PC-9 (cell line): Measurements from ENCODE around the gene KPNA4. TPM values are rescaled to one million over a fixed set of nuclear protein-coding genes. Genes with fewer than 3 reads are reported as not detected.

ENCODE experiments used
- BruUV-seq: library from RNA; stranded (reverse); fragments of 400-500 nt; replicated peaks from 2 replicates; lab custom pipeline; 2021; lab: Mats Ljungman, UMichigan
- CTCF ChIA-PET: fragments of 300-600 bp; sonication (Branson Sonifier 250); formaldehyde crosslinking; loops from one replicate; lab custom pipeline; 2022; ENCODE audit warnings: antibody characterized with exemption; lab: Charles Lee
- POLR2A ChIA-PET: fragments of 300-600 bp; sonication (Branson Sonifier 250); formaldehyde crosslinking; loops from one replicate; lab custom pipeline; 2022; ENCODE audit warnings: antibody characterized with exemption; ENCODE audit not compliant: unreplicated experiment; lab: Charles Lee
- DNase-seq, 2 experiments: peaks; one replicate each; pipeline versions ENCODE4 v3.0.0 to v3.0.0-alpha.2; 2015 to 2022; ENCODE audit warnings: mixed read lengths in 1 of 2
- H2AFZ ChIP-seq: fragments of 200-600 bp; sonication (generic); 2 replicates; pipeline ENCODE4 v1.8.1; 2017; ENCODE audit warnings: antibody characterized with exemption
- H3F3A ChIP-seq: fragments of 200-600 bp; sonication (generic); 2 replicates; pipeline ENCODE4 v1.8.1; 2017; ENCODE audit warnings: antibody characterized with exemption, mild to moderate bottlenecking, low read depth; ENCODE audit not compliant: insufficient read depth
- H3K27ac ChIP-seq: fragments of 200-600 bp; sonication (generic); 2 replicates; pipeline ENCODE4 v1.6.1; 2016; ENCODE audit warnings: mixed run types
- H3K27me3 ChIP-seq: fragments of 200-600 bp; sonication (generic); 2 replicates; pipeline ENCODE4 v1.6.1; 2016; ENCODE audit warnings: low read depth, mixed run types; ENCODE audit not compliant: insufficient read depth
- H3K36me3 ChIP-seq: fragments of 200-600 bp; sonication (generic); 2 replicates; pipeline ENCODE4 v1.6.1; 2016; ENCODE audit warnings: low read depth, mixed run types
- H3K4me1 ChIP-seq: fragments of 200-600 bp; sonication (generic); replicated peaks from 2 replicates; pipeline ENCODE4 v1.6.1; 2016; ENCODE audit warnings: mixed run types; ENCODE audit not compliant: insufficient read depth
- H3K4me2 ChIP-seq: fragments of 200-600 bp; sonication (generic); 2 replicates; pipeline ENCODE4 v1.6.1; 2017; ENCODE audit warnings: mixed run types
- H3K4me3 ChIP-seq: fragments of 200-600 bp; sonication (generic); 2 replicates; pipeline ENCODE4 v1.6.1; 2016; ENCODE audit warnings: mixed run types
- H3K79me2 ChIP-seq: fragments of 200-600 bp; sonication (generic); 2 replicates; pipeline ENCODE4 v1.6.1; 2017; ENCODE audit warnings: low read depth, mixed run types
- H3K9me2 ChIP-seq: fragments of 200-600 bp; sonication (generic); 2 replicates; pipeline ENCODE4 v1.8.1; 2017; ENCODE audit warnings: mild to moderate bottlenecking; ENCODE audit not compliant: insufficient read depth
- H3K9me3 ChIP-seq: fragments of 200-600 bp; sonication (generic); 2 replicates; pipeline ENCODE4 v1.8.1; 2016; ENCODE audit warnings: low read depth; ENCODE audit not compliant: insufficient read depth
- H4K20me1 ChIP-seq: fragments of 200-600 bp; sonication (generic); 2 replicates; pipeline ENCODE4 v1.8.1; 2017; ENCODE audit not compliant: insufficient read depth
- EZH2 ChIP-seq: fragments of 200-600 bp; sonication (generic); IDR thresholded peaks from 2 replicates; pipeline ENCODE4 v1.8.0; 2017; ENCODE audit warnings: antibody characterized with exemption, low read depth
- intact Hi-C: fragments of 100-400 bp; cut with micrococcal nuclease; formaldehyde crosslinking; loops from one replicate; pipeline ENCODE4 v1.10.0; 2022; ENCODE audit not compliant: unreplicated experiment
- total RNA-seq: library from RNA; stranded (reverse); gene quantifications from 2 replicates; pipeline ENCODE4 v1.2.3, GENCODE V29; 2021
- TF ChIP-seq, protein P1 (sequence below): fragments of 200-600 bp; sonication (generic); conservative IDR thresholded peaks from 2 replicates; pipeline ENCODE4 v1.6.1; 2017; ENCODE audit warnings: mixed run types, antibody characterized with exemption, mild to moderate bottlenecking, moderate library complexity

The KPNA4 gene
- total RNA-seq, 1 experiment from 2014 or later: 61.0 TPM

DNA sequence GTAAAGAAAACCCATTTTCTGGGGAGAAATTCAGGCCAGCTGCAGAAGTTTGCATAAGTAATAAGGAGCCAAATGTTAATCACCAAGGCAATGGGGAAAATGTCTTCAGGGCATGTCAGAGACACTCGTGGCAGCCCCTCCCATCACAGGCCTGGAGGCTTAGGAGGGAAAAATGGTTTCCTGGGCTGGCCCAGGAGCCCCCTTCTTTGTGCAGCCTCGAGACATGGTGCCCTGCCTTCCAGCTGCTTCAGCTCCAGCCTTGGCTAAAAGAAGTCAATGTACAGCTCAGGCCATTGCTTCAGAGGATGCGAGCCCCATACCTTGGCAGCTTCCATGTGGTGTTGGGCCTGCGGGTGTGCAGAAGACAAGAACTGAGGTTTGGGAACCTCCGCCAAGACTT lies 95.2 kb downstream of the KPNA4 start:
- no TSS peak for BruUV-seq
- Histone ChIP-seq H3K9me2 (0 out of 2 replicates have a peak, but pooled peaks cover 3% of the 10 kb centered on the region), H3F3A (no peaks in the 10 kb centered on the region), H3K4me1 (no peaks in the 10 kb centered on the region; the same call in 1 of the 2 replicates), H3K36me3 (no peaks in the 10 kb centered on the region), H3K9me3 (peaks cover 6% of the 10 kb centered on the region; the same call in 1 of the 2 replicates), H4K20me1 (no peaks in the 10 kb centered on the region), H2AFZ (no peak overlapping the region), H3K4me2 (no peak overlapping the region), H3K79me2 (no peaks in the 10 kb centered on the region), H3K4me3 (no peak overlapping the region), H3K27me3 (no peaks in the 10 kb centered on the region), H3K27ac (no peak overlapping the region)
- intact Hi-C loops: no loop called here
- ChIA-PET POLR2A (no interaction called here), CTCF (no interaction called here)
- TF ChIP-seq, protein P1, sequence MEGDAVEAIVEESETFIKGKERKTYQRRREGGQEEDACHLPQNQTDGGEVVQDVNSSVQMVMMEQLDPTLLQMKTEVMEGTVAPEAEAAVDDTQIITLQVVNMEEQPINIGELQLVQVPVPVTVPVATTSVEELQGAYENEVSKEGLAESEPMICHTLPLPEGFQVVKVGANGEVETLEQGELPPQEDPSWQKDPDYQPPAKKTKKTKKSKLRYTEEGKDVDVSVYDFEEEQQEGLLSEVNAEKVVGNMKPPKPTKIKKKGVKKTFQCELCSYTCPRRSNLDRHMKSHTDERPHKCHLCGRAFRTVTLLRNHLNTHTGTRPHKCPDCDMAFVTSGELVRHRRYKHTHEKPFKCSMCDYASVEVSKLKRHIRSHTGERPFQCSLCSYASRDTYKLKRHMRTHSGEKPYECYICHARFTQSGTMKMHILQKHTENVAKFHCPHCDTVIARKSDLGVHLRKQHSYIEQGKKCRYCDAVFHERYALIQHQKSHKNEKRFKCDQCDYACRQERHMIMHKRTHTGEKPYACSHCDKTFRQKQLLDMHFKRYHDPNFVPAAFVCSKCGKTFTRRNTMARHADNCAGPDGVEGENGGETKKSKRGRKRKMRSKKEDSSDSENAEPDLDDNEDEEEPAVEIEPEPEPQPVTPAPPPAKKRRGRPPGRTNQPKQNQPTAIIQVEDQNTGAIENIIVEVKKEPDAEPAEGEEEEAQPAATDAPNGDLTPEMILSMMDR: no peak
- TF ChIP-seq EZH2: no peak
- DNase-seq: no peak

GRCh38 chr3:160464971-160465370 lies 100.4 kb downstream of the KPNA4 start:
- Histone ChIP-seq H3K79me2 (no peaks in the 10 kb centered on the region), H3K4me2 (no peak overlapping the region), H3K27ac (no peak overlapping the region), H3K36me3 (no peaks in the 10 kb centered on the region), H2AFZ (no peak overlapping the region), H3K27me3 (no peaks in the 10 kb centered on the region), H3K4me1 (no peaks in the 10 kb centered on the region), H3K4me3 (no peak overlapping the region), H3K9me2 (no peaks in the 10 kb centered on the region), H3K9me3 (no peaks in the 10 kb centered on the region), H3F3A (no peaks in the 10 kb centered on the region), H4K20me1 (no peaks in the 10 kb centered on the region)
- no peak for DNase-seq
- BruUV-seq: no TSS peak
- TF ChIP-seq EZH2: no peak
- TF ChIP-seq, protein P1: no peak
- CTCF ChIA-PET: interaction anchor here (0.6 kb wide), 1 partner anchor 529 kb away, joined by 3 read pairs; no protein-coding TSS in a partner anchor
- POLR2A ChIA-PET: no interaction called here
- intact Hi-C loops: no loop called here

DNA sequence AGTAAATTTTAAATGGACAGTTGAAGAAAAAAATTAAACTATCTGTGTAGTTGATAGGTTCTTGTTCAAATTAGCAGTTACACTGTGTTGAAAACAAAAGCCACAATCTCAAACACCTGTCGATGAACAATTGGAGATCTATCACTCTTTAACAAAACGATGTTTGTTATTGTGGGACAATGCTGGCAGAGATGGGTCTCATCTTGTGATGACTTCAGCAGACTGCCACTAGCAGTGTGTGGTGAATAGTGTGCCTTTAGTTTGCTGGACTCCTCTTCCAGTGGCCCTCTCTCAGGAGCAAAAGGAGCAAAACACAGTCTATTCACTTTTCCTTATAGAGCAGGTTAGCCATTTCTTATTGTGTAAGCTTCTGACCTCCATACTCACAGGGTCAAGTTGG lies 101.0 kb downstream of the KPNA4 start:
- intact Hi-C loops: no loop called here
- no TSS peak for BruUV-seq
- Histone ChIP-seq H4K20me1 (no peaks in the 10 kb centered on the region), H2AFZ (no peak overlapping the region), H3K9me3 (no peaks in the 10 kb centered on the region), H3K36me3 (no peaks in the 10 kb centered on the region), H3K4me3 (no peak overlapping the region), H3K79me2 (no peaks in the 10 kb centered on the region), H3K4me2 (no peak overlapping the region), H3K9me2 (no peaks in the 10 kb centered on the region), H3K27ac (no peak overlapping the region), H3F3A (no peaks in the 10 kb centered on the region), H3K27me3 (no peaks in the 10 kb centered on the region), H3K4me1 (no peaks in the 10 kb centered on the region)
- ChIA-PET POLR2A (no interaction called here), CTCF (interaction anchor here (0.6 kb wide), 1 partner anchor 528 kb away, joined by 3 read pairs; no protein-coding TSS in a partner anchor)
- TF ChIP-seq EZH2: no peak
- TF ChIP-seq, protein P1: no peak
- no peak for DNase-seq
